GM12875 (cell line): Measurements from ENCODE around the gene EP300.

Source experiments
- H3K4me3 ChIP-seq: one replicate; pipeline ENCODE4 v1.5.1; 2011; ENCODE audit warnings: low read depth, low read length, control low read depth
- TF ChIP-seq, protein P1 (sequence below): IDR thresholded peaks from 2 replicates; pipeline ENCODE4 v1.5.1; 2011; ENCODE audit warnings: low read depth, mild to moderate bottlenecking, control low read depth, inconsistent platforms, low read length, moderate library complexity, borderline replicate concordance; ENCODE audit not compliant: insufficient read depth

Gene EP300

DNA sequence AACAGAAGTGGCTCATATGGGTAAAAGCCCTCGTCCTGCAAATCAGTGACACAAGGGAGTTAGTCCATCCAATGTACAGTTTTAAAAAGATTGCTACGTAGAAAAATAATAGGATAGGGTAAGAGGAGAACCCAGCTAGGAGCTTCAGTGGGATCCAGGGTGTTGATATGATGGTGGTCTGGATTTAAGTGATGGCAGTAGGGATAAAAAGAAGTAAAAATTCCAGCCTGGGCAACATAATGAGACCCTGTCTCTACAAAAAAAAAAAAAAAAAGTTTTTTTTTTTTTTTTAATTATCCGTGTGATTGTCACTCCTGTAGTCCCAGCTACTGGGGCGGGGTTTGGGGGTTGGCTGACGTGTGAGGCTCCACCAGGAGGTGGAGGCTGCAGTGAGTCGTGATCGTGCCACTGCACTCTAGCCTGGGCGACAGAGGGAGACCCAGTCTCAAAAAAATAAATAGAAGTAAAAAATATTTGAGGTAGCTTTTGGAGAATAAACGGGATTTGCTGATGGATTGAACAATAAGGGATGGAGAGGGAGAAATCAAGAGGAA lies 105.7 kb downstream of the EP300 start:
- TF ChIP-seq, protein P1, sequence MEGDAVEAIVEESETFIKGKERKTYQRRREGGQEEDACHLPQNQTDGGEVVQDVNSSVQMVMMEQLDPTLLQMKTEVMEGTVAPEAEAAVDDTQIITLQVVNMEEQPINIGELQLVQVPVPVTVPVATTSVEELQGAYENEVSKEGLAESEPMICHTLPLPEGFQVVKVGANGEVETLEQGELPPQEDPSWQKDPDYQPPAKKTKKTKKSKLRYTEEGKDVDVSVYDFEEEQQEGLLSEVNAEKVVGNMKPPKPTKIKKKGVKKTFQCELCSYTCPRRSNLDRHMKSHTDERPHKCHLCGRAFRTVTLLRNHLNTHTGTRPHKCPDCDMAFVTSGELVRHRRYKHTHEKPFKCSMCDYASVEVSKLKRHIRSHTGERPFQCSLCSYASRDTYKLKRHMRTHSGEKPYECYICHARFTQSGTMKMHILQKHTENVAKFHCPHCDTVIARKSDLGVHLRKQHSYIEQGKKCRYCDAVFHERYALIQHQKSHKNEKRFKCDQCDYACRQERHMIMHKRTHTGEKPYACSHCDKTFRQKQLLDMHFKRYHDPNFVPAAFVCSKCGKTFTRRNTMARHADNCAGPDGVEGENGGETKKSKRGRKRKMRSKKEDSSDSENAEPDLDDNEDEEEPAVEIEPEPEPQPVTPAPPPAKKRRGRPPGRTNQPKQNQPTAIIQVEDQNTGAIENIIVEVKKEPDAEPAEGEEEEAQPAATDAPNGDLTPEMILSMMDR = no peak
- H3K4me3 ChIP-seq = peak overlapping the region; percentile 88

DNA sequence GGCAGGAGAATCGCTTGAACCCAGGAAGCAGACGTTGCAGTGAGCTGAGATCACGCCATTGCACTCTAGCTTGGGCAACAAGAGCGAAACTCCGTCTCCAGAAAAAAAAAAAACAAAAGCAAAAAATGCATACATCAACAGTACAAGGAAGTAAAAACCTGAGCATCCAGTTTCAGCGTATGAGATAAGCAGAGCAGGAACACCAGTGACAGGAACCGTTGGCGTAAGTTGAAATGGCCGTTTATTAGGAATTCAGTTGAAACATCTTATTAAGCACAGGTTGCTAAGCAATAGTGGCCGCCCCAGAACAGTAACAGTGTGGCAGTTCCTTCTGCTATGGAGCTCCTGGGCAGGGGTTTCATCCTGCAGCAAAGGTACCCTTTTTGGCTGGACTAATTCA lies 108.7 kb downstream of the EP300 start:
- no peak overlapping the region for H3K4me3 ChIP-seq
- TF ChIP-seq, protein P1 = no peak

DNA sequence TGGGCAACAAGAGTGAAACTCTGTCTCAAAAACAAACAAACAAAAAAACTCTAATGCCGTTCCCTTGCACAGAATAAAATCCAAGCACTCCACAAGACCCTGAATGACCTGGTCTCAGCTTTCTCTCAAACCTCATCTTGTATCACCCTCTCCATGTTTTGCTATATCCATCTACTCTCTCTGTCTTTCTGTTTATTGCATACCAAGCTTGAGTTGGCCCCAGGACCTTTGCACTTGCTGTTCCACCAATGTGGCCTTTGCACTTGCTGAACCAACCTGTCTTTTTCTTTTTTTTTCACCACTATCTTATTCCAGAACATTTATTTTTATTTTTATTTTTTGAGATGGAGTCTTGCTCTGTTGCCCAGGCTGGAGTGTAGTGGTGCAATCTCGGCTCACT lies 110.7 kb downstream of the EP300 start:
- TF ChIP-seq, protein P1 = no peak
- H3K4me3 ChIP-seq = no peak overlapping the region

DNA sequence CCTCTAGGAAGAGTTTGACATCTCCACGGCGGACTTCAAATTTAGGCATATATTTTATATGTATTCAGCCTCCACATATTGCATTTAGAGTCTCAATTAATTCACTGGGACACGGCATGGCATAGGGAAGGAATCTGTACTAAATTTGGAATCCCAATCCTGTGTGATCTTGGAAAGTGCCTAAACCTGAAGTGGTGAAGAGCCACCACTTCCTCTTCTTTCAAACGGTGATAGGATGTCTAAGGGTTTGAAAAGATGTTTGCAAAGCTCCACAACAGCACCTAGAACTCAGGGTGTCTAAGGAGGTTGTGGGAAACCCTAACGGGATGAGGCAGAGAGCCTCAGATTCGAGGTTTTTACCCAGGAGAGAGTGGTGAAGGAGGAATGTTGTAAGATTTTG lies 111.7 kb downstream of the EP300 start:
- H3K4me3 ChIP-seq = no peak overlapping the region
- TF ChIP-seq, protein P1 = no peak

DNA sequence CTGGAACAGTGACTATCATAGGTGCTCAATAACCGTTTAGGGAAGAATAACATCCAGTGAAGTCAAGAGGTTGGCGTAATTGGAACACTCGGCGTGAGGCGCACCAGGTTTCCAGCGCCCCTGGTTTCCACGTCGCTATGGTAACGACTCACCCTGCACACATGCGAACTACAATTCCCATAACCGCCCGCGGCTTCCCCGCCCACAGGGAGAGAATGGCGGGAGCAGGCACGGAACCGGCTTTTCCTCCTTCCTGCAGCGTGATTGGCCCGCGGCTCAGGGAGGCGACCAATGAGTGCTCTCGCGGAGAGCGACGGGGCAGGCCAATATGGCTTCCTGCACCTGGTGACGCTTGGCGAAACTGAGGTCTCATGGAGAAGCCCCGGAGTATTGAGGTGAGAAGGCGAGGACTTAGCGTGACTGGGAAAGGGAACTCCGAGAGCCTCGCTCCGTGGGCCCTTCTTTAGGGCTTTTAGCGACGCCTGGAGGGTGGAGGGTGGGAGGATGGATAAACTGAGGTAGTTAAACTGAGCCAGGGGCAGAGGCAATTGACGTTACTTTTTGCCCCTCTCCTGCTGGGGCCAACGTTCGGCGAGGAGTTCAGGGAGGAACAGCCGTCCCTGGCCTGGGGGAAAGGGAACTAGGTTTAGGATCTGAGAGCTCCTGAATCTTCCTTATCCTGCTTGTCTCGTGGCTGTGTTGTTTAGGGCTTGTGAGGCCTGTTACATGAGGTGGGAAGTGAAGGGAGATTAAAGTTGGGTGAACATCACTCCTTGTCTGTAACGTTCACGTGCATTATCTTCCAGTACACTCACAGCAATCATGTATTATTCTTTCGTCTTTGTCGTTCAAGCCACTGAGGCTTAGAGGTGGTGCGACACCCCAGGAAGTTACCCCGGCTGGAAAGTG lies 112.9 kb downstream of the EP300 start, which contains the start of gene L3MBTL2:
TSS of gene L3MBTL2 (plus strand) at position 321 of the 909 bp plus-strand sequence. CDS start at position 372, 51 bp downstream.
- peak within 1 kb of the TSS; percentile 94 for H3K4me3 ChIP-seq
- TF ChIP-seq, protein P1 = no peak

DNA sequence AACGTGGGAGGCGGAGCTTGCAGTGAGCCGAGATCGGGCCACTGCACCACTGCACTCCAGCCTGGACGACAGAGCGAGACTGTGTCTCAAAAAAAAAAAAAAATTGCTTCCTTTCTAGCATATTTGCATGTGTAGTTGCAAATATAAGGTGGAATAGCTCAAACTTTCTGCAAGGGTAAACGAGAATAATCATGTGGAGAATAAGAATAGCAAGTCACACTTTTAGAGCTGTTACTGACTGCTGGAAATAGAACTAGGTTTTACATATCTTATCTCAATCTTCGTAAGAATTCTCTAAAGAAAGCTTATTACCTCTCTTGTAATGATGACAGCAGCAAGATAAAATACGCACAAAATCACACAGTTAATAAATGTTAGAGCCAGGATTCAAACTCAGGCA lies 114.3 kb downstream of the EP300 start:
- TF ChIP-seq, protein P1 = no peak
- no peak overlapping the region for H3K4me3 ChIP-seq
